Skeletal muscle tissue (tissue), 4 donors: Measurements from ENCODE around the gene PUDP. TPM values are rescaled to one million over a fixed set of nuclear protein-coding genes. Genes with fewer than 3 reads are reported as not detected.

ENCODE experiments used
- H3K27ac ChIP-seq: one replicate; pipeline ENCODE4 v1.7.0; 2013; ENCODE audit warnings: mild to moderate bottlenecking, low read depth, low read length, inconsistent platforms
- H3K27me3 ChIP-seq, 3 donors: one replicate each; pipeline ENCODE4 v1.7.0; 2013; ENCODE audit warnings: low read length in 3 of 3; ENCODE audit not compliant: control insufficient read depth in 3 of 3, insufficient read depth in 3 of 3
- H3K36me3 ChIP-seq, 3 donors: one replicate each; pipeline ENCODE4 v1.7.0; 2013; ENCODE audit warnings: low read length in 3 of 3; ENCODE audit not compliant: control insufficient read depth in 3 of 3, insufficient read depth in 3 of 3
- H3K4me1 ChIP-seq, 3 donors: one replicate each; pipeline ENCODE4 v1.7.0; 2013; ENCODE audit warnings: low read length in 3 of 3, mild to moderate bottlenecking in 3 of 3; ENCODE audit not compliant: control insufficient read depth in 3 of 3, insufficient read depth in 3 of 3
- H3K4me3 ChIP-seq, 3 donors: one replicate each; pipeline ENCODE4 v1.7.0; 2013; ENCODE audit warnings: low read length in 3 of 3
- H3K9ac ChIP-seq, 3 donors: one replicate each; pipeline ENCODE4 v1.7.0; 2013; ENCODE audit warnings: low read length in 3 of 3, mild to moderate bottlenecking in 3 of 3, moderate library complexity in 2 of 3, low read depth in 1 of 3
- H3K9me3 ChIP-seq, 3 donors: one replicate each; pipeline ENCODE4 v1.7.0; 2013; ENCODE audit warnings: low read length in 3 of 3; ENCODE audit not compliant: control insufficient read depth in 3 of 3
- total RNA-seq: library from RNA; depleted of rRNA; stranded (reverse); fragments of >200 nt; gene quantifications from one replicate; pipeline ENCODE4 v1.2.3, GENCODE V29; 2014
- donor health status: Osteomylitis.

Gene PUDP
- total RNA-seq, 1 donor from 2014 or later: 15.1 TPM

DNA sequence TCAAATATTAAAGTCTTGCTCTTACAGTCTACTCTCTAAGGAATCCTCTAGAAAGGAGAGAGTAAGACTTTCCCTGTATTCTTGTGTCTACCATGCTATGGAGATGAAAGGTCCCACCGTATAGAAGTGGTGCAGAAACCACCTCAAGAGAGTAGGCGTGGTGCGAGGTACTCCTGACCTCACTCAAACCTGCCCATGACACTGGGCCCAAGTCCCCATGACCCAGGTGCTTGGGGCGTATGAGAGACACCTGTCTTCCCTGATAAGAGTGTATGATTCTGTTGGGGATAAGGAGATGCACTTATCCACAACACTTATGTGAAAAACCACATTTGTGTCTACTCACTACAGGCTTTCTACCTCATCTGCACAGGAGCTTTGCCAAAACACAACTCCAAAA, 55.4 kb downstream of the PUDP start:
- H3K4me1 ChIP-seq: no peaks in the 10 kb centered on the region

DNA sequence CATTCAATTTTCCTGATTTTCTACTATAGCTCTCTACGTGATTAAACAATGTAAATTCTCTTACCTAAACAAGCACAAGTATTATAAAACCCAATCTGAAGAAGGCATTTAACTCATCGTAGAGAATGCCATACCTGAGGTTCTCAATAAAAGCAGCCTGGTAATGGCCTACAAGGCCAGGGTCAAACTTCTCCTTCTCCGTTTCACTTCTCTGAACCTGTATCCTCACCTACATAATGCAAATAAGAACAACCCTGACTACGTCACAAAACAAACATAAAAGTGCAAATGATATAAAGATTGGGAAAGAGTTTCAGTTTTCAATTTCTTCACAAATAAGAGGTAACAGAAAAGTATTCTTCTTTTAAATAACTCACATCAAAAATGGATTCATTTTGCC, 56.0 kb downstream of the PUDP start:
- no peak overlapping the region for H3K27ac ChIP-seq
- no peaks in the 10 kb centered on the region for H3K27me3 ChIP-seq
- no peaks in the 10 kb centered on the region for H3K9me3 ChIP-seq
- H3K9ac ChIP-seq: no peak overlapping the region
- no peaks in the 10 kb centered on the region for H3K4me1 ChIP-seq
- H3K36me3 ChIP-seq: no peaks in the 10 kb centered on the region
- H3K4me3 ChIP-seq: no peak overlapping the region

More for the DNA sequence above, 55.4 kb downstream of the PUDP start:
- Histone ChIP-seq H3K27me3 (no peaks in the 10 kb centered on the region), H3K9ac (no peak overlapping the region), H3K27ac (no peak overlapping the region), H3K36me3 (no peaks in the 10 kb centered on the region), H3K4me3 (no peak overlapping the region), H3K9me3 (no peaks in the 10 kb centered on the region)

DNA sequence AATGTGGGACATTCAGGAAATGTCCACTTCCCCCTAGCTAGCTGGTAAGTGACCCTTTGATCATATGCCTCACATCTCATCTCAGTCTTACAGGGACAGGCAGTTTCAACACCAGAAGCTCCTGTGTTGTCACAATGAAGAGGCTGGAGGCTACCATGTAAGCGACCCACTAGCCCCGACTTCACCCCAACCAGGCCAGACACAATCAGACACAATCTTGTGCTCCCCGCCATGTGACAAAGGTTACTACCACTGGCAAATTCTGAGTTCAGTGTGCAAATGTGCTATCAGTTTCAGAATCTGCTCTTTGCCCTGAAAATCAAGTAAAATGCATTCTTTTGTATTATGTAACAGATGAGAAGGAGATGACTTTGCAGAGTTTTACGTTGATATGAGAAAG, 57.3 kb downstream of the PUDP start:
- no peaks in the 10 kb centered on the region for H3K9me3 ChIP-seq
- H3K4me3 ChIP-seq: no peak overlapping the region
- H3K27me3 ChIP-seq: no peaks in the 10 kb centered on the region
- no peak overlapping the region for H3K27ac ChIP-seq
- no peaks in the 10 kb centered on the region for H3K36me3 ChIP-seq
- no peaks in the 10 kb centered on the region for H3K4me1 ChIP-seq
- no peak overlapping the region for H3K9ac ChIP-seq

DNA sequence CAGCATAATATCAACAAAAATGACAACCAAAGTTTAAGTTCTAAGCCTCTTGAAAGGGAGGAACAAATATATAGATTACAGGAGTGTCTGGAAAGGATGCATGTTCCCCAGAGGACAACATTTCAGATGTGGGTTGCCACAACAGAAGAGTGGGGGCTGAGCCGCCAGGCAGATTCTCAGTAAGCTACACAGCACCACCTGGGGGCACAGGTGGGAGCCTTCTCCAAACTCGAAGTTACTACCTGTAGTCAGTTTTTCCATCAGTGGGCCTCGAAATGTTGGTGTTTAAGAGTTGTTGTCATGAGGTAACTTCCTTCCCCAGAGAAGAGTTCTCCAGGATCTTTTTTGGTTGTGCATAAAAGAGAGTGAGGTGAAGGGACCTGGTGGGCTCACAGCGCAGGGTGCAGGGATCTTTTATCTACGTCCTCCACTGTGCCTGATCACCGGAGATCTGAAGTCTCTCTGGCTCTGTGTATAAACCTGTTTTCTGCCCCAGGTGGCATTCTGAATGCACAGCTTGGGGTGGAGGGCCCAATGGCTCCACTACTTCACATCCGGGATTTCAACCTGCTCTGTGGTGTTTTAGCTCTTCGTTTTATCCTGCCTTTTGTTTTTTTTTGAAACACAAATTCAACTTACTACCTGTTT, 58.9 kb downstream of the PUDP start:
- no peaks in the 10 kb centered on the region for H3K36me3 ChIP-seq
- H3K27ac ChIP-seq: no peak overlapping the region
- no peak overlapping the region for H3K4me3 ChIP-seq
- no peaks in the 10 kb centered on the region for H3K9me3 ChIP-seq
- H3K4me1 ChIP-seq: peaks cover 0 to 3% (median 0%) of the 10 kb centered on the region in 3 donors
- H3K9ac ChIP-seq: no peak overlapping the region
- no peaks in the 10 kb centered on the region for H3K27me3 ChIP-seq

DNA sequence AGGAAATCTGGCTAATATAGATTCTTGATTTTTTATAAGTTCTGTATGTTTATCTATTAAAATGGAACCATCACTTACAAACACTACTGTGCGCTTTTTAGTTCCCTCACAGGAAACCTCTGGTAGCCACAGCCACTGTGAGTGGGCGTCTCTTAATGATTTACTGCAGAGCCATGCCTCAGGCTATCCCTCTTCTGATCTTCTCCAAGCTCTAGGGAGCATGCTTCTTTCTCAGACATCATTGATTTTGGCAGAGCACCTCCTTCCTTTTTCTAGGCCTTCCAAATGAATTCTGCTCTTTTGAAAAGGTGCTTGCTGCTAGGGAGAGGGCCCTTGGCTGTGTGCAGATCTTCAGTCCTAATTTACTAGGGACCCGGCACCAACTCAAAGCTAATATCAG, 61.6 kb downstream of the PUDP start:
- Histone ChIP-seq H3K9me3 (no peaks in the 10 kb centered on the region), H3K4me1 (peaks cover 0 to 8% (median 0%) of the 10 kb centered on the region in 3 donors), H3K4me3 (no peak overlapping the region), H3K27me3 (no peaks in the 10 kb centered on the region), H3K27ac (no peak overlapping the region), H3K9ac (no peak overlapping the region), H3K36me3 (no peaks in the 10 kb centered on the region)

DNA sequence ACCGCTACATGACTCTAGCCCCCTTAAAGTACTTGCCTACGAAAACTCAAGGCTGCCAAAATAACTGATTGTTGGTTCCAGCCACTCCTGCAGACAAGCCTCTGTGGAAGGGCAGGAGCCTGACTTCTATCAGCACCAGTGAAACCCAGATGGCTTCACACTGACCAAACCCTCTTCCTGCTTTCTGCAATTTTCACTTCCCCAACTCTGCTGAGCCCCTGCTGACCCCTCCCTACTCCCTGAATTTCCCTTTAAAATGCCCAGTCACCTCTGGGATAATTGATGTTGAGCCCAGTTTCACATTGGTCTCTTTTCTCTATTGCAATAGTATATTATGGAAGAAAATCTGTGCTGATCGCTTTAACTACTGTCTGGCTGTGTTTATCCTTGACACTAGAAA, 62.1 kb downstream of the PUDP start:
- no peaks in the 10 kb centered on the region for H3K27me3 ChIP-seq
- no peak overlapping the region for H3K4me3 ChIP-seq
- no peak overlapping the region for H3K9ac ChIP-seq
- H3K27ac ChIP-seq: no peak overlapping the region
- H3K4me1 ChIP-seq: peaks cover 0 to 8% (median 0%) of the 10 kb centered on the region in 3 donors
- no peaks in the 10 kb centered on the region for H3K9me3 ChIP-seq
- no peaks in the 10 kb centered on the region for H3K36me3 ChIP-seq

DNA sequence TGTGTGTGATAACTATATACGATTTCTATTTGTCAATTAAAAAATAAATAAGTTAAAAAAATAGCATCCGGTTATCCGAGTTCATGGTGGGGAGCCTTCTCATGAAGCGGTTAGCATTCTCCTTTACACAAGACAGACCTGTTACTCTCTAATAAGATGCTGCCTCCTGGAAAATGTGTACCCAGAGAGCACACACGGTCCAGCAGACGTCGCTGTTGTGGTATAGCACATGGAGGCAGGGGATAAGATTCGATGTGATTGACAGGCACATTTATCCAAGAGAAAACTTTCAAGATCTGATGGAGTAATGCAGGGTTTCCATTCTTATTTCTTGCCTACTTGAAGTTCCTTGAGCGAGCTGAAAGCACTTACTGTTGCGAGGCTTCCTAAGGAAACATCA, 63.1 kb downstream of the PUDP start:
- Histone ChIP-seq H3K9me3 (no peaks in the 10 kb centered on the region), H3K9ac (no peak overlapping the region), H3K4me3 (no peak overlapping the region), H3K4me1 (peaks cover 0 to 8% (median 0%) of the 10 kb centered on the region in 3 donors), H3K27ac (no peak overlapping the region), H3K36me3 (no peaks in the 10 kb centered on the region), H3K27me3 (no peaks in the 10 kb centered on the region)

DNA sequence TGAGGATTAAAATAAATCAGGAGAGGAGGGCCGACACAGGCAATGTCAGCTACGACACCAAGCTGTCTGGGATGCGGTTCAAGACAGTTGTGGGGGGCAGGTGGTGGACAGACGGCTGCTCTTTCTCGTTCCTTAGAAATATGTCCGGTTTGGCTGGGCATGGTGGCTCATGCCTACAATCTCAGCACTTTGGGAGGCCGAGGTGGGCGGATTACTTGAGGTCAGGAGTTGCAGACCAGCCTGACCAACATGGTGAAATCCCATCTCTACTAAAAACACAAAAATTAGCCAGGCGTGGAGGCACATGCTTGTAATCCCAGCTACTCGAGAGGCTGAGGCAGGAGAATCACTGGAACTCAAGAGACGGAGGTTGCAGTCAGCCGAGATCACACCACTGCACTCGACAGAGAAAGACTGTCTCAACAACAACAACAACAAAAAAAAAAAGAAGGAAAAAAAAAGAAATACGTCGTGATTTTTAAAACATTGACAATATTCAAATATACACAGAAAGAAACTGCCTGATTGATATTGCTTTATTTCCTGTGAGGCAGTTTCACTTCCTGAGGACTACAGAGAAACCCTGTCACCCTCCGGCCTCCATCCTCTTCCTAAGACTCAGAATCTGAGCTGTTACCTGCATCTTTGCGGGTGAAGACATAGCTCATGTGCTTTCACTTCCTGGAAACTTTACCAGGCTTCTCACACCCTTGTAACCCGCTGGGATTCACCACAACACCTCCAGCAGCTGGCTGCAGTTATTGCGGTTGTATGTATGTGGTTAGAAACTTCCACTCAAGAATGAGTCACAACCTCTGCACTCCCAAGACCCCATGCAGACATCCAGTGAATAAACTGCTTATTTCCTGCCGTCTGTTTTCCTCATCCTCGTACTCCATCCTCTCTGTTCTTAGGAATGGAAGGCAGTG, 64.2 kb downstream of the PUDP start:
- Histone ChIP-seq H3K36me3 (no peaks in the 10 kb centered on the region), H3K4me1 (peaks cover 0 to 8% (median 0%) of the 10 kb centered on the region in 3 donors), H3K27me3 (no peaks in the 10 kb centered on the region), H3K4me3 (no peak overlapping the region), H3K9me3 (no peaks in the 10 kb centered on the region), H3K27ac (no peak overlapping the region), H3K9ac (no peak overlapping the region)

DNA sequence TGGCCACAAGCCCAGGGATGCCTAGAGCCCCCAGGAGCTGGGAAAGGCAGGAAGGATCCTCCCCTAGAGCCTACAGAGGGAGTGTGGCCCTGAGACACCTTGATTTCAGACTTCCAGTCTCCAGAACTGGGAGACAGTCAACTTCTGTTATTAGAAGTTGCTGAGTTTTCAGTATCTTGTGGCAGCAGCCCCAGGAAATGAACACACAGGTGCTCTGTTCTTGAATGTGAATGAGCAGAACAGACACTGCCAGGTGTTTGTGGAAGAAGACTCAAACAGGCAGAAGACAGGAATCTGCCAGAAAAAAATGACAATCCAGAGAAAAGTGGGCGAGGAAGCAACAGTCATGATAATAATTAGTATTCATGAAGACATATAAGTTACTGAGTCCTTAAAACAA, 64.9 kb downstream of the PUDP start:
- Histone ChIP-seq H3K4me1 (peaks cover 0 to 8% (median 0%) of the 10 kb centered on the region in 3 donors), H3K36me3 (no peaks in the 10 kb centered on the region), H3K27ac (no peak overlapping the region)

DNA sequence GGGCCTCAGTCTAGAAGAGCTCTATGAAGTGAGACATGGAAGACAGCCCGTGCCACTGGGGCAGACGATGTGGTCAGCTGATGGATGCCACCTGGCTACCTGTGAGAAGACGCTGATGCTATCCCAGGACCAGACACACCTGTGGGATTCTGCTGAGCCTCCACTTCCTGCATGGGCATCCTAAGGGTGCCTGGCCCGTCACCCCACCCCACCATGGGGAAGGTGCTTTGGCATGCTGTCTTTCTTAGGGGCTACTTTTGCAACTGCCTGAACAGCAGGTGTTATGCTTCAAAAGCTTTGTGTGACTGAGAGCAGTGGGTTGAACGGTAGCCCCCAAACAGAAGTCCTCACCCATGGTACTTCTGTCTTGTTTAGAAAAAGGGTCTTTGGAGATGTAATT, 65.4 kb downstream of the PUDP start:
- Histone ChIP-seq H3K36me3 (no peaks in the 10 kb centered on the region), H3K9me3 (no peaks in the 10 kb centered on the region), H3K4me3 (no peak overlapping the region), H3K4me1 (peaks cover 0 to 8% (median 0%) of the 10 kb centered on the region in 3 donors), H3K27me3 (no peaks in the 10 kb centered on the region), H3K27ac (no peak overlapping the region), H3K9ac (no peak overlapping the region)

More for the DNA sequence above, 64.9 kb downstream of the PUDP start:
- Histone ChIP-seq H3K9ac (no peak overlapping the region), H3K4me3 (no peak overlapping the region), H3K9me3 (no peaks in the 10 kb centered on the region), H3K27me3 (no peaks in the 10 kb centered on the region)
